ENCODE results near the gene SIPA1. TPM values are rescaled to one million over a fixed set of nuclear protein-coding genes. Genes with fewer than 3 reads are reported as not detected.

Gene SIPA1
- polyA plus RNA-seq, 1 experiment, result 21.6 TPM

GRCh38 chr11:65654375-65655349 is 16.8 kb downstream of the SIPA1 start:
- ChIA-PET POLR2A (no interaction called here), CTCF (interaction anchor here (1.0 to 1.9 kb wide), 2 partner anchors 17 to 57 kb away, joined by 4 to 5 read pairs; partner anchors contain the start of genes KAT5 and SIPA1)
- peaks cover 56% of the 10 kb centered on the region for H3K36me3 ChIP-seq (ENCODE audit: control insufficient read depth, insufficient read depth, low read length)
- H3K4me3 ChIP-seq (ENCODE audit: low read depth, low read length), result no peak overlapping the region
- DNase-seq (ENCODE audit: low read depth), result no peak
- TF ChIP-seq, protein P1, sequence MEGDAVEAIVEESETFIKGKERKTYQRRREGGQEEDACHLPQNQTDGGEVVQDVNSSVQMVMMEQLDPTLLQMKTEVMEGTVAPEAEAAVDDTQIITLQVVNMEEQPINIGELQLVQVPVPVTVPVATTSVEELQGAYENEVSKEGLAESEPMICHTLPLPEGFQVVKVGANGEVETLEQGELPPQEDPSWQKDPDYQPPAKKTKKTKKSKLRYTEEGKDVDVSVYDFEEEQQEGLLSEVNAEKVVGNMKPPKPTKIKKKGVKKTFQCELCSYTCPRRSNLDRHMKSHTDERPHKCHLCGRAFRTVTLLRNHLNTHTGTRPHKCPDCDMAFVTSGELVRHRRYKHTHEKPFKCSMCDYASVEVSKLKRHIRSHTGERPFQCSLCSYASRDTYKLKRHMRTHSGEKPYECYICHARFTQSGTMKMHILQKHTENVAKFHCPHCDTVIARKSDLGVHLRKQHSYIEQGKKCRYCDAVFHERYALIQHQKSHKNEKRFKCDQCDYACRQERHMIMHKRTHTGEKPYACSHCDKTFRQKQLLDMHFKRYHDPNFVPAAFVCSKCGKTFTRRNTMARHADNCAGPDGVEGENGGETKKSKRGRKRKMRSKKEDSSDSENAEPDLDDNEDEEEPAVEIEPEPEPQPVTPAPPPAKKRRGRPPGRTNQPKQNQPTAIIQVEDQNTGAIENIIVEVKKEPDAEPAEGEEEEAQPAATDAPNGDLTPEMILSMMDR (IDR thresholded peaks at IDR 0.05; ENCODE audit: insufficient read depth, low read depth, low read length), result no peak
- H3K27me3 ChIP-seq (ENCODE audit: control insufficient read depth, insufficient read depth, low read length), result no peaks in the 10 kb centered on the region

DNA sequence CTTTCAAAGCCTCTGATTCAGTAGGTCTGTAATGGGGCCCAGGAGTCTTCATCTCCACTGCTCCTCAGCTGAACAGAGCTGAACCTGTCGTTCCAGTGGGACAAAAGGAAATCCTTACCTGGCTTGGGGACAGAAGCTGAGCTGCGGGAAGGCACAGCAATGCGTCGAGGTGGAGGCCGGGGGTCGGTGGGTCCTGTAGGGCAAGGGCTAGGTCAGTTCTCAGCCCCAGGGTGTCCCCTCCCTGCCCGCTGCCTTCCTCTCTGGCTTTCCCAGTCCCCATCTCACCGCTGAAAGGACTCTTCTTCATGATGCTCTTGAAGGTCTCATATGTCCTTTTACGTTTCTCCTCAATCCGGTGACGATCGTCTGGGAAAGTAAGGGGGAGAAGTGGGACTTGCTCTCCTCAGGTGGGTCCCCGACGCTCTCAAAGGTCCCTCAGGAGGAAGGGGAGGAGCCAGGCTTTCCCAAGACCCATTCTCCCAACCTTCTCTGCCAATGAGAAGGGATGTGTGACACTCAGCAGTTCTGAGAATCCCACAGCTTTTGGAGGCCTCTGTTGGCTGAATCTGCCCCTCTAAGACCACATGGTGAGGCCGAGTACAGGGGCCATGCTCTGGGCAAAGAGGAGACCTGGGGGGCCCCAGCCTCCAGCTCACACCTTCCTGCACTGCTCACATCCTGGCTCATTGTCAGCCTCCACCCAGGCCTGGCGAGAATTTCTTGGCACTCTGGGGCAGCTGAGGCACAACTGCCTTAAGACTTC is 17.9 kb downstream of the SIPA1 start:
- POLR2A ChIA-PET, result no interaction called here
- CTCF ChIA-PET, result interaction anchor here (1.0 kb wide), 1 partner anchor 18 kb away, joined by 4 read pairs; the partner anchor contains the start of gene SIPA1
- Histone ChIP-seq H3K36me3 (ENCODE audit: control insufficient read depth, insufficient read depth, low read length) (peaks cover 56% of the 10 kb centered on the region), H3K4me3 (ENCODE audit: low read depth, low read length) (no peak overlapping the region), H3K27me3 (ENCODE audit: control insufficient read depth, insufficient read depth, low read length) (no peaks in the 10 kb centered on the region)
- TF ChIP-seq, protein P1 (IDR thresholded peaks at IDR 0.05; ENCODE audit: insufficient read depth, low read depth, low read length), result no peak
- no peak for DNase-seq (ENCODE audit: low read depth)

- TF ChIP-seq, protein P1 (IDR thresholded peaks at IDR 0.05; ENCODE audit: insufficient read depth, low read depth, low read length), result no peak
- POLR2A ChIA-PET, result no interaction called here
- Histone ChIP-seq H3K36me3 (ENCODE audit: control insufficient read depth, insufficient read depth, low read length) (peaks cover 58% of the 10 kb centered on the region), H3K27me3 (ENCODE audit: control insufficient read depth, insufficient read depth, low read length) (no peaks in the 10 kb centered on the region), H3K4me3 (ENCODE audit: low read depth, low read length) (no peak overlapping the region)
- no peak for DNase-seq (ENCODE audit: low read depth)
- CTCF ChIA-PET, result interaction anchor here (1.5 kb wide), 1 partner anchor 161 kb away, joined by 3 read pairs; no protein-coding TSS in a partner anchor
Measured at GRCh38 chr11:65657426-65657825, 19.5 kb downstream of the SIPA1 start.

DNA sequence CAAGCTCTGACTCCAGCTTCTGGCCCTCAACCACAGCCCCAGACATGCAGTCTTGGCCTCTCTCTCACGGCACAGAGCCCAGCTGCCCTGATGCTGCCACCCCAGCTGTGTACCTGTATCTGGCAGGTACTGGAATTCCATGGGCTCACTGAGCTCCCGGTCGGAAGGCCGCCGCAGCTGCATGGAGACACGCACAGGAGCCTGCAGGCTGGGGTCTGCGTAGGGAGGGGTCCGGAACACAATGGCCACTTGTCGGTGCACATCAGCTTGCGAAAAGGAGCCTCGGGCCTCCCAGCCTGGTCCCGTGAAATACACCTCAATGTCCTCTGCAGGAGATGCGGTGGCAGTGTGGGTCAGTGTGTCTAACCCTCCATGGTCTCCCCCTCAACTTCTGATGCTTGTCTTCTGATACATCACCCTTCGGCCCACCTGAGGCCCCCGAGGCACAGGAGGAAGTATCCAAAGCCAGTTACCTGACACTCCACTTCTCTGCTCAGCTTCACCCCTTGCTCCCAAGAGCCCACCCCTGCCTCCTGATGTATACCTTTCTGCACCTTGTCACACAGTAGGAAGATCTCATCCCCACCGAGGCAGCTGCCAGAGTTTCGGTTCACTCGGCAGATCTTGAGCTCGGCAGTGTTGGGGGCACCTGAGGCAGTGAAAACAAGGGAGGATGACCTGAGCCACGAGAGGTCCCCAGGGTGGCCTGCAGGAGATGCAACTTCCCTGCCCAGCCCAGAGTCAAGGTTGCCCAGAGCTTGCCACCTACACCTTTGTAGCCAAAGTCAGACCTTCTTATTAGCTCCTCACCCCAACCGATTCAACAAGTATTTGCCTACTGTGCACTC is 20.5 kb downstream of the SIPA1 start:
- DNase-seq (ENCODE audit: low read depth), result no peak
- Histone ChIP-seq H3K4me3 (ENCODE audit: low read depth, low read length) (no peak overlapping the region), H3K36me3 (ENCODE audit: control insufficient read depth, insufficient read depth, low read length) (peaks cover 58% of the 10 kb centered on the region), H3K27me3 (ENCODE audit: control insufficient read depth, insufficient read depth, low read length) (no peaks in the 10 kb centered on the region)
- TF ChIP-seq, protein P1 (IDR thresholded peaks at IDR 0.05; ENCODE audit: insufficient read depth, low read depth, low read length), result no peak
- POLR2A ChIA-PET, result no interaction called here
- CTCF ChIA-PET, result interaction anchor here (1.5 kb wide), 1 partner anchor 160 kb away, joined by 3 read pairs; no protein-coding TSS in a partner anchor

All from BJ (cell line).